ENCODE results near the gene NCAN.
A peak's percentile ranks its signal among the peaks of the same experiment; 100 is the strongest.

The NCAN gene

GRCh38 chr19:19270749-19271571 is 59.2 kb downstream of the NCAN start:
- Histone ChIP-seq H3K36me3 (ENCODE audit: control insufficient read depth in 2 of 2, insufficient read depth in 2 of 2, low read length in 2 of 2) (peaks cover 0 to 3% of the 10 kb centered on the region in 2 donors), H3K4me1 (ENCODE audit: control insufficient read depth in 2 of 2, insufficient read depth in 2 of 2, low read length in 2 of 2) (peaks cover 0 to 2% of the 10 kb centered on the region in 2 donors), H3K9ac (ENCODE audit: low read depth in 1 of 2, low read length in 2 of 2) (no peak overlapping the region), H3K4me3 (ENCODE audit: low read length in 2 of 2) (no peak overlapping the region), H3K27me3 (ENCODE audit: control insufficient read depth in 2 of 2, insufficient read depth in 2 of 2, low read length in 2 of 2) (no peaks in the 10 kb centered on the region), H3K9me3 (ENCODE audit: control insufficient read depth in 2 of 2, low read length in 2 of 2) (no peaks in the 10 kb centered on the region), H3K27ac (ENCODE audit: low read depth in 2 of 2, low read length in 2 of 2) (no peak overlapping the region)

- Histone ChIP-seq H3K27me3 (ENCODE audit: control insufficient read depth in 2 of 2, insufficient read depth in 2 of 2, low read length in 2 of 2) (no peaks in the 10 kb centered on the region), H3K4me3 (ENCODE audit: low read length in 2 of 2) (peak overlapping the region; percentile 33 to 58), H3K27ac (ENCODE audit: low read depth in 2 of 2, low read length in 2 of 2) (no peak overlapping the region), H3K9me3 (ENCODE audit: control insufficient read depth in 2 of 2, low read length in 2 of 2) (no peaks in the 10 kb centered on the region), H3K36me3 (ENCODE audit: control insufficient read depth in 2 of 2, insufficient read depth in 2 of 2, low read length in 2 of 2) (peaks cover 8 to 10% of the 10 kb centered on the region in 2 donors), H3K4me1 (ENCODE audit: control insufficient read depth in 2 of 2, insufficient read depth in 2 of 2, low read length in 2 of 2) (peaks cover 0 to 2% of the 10 kb centered on the region in 2 donors), H3K9ac (ENCODE audit: low read depth in 1 of 2, low read length in 2 of 2) (peak overlapping the region in 1 of 2 donors; percentile 17)
Measured at GRCh38 chr19:19271828-19272599, 60.3 kb downstream of the NCAN start.

GRCh38 chr19:19274146-19274545 is 62.4 kb downstream of the NCAN start:
- no peak overlapping the region for H3K9ac ChIP-seq (ENCODE audit: low read depth in 1 of 2, low read length in 2 of 2)
- H3K9me3 ChIP-seq (ENCODE audit: control insufficient read depth in 2 of 2, low read length in 2 of 2): no peaks in the 10 kb centered on the region
- peaks cover 26 to 29% of the 10 kb centered on the region in 2 donors for H3K36me3 ChIP-seq (ENCODE audit: control insufficient read depth in 2 of 2, insufficient read depth in 2 of 2, low read length in 2 of 2)
- H3K27ac ChIP-seq (ENCODE audit: low read depth in 2 of 2, low read length in 2 of 2): no peak overlapping the region
- H3K4me1 ChIP-seq (ENCODE audit: control insufficient read depth in 2 of 2, insufficient read depth in 2 of 2, low read length in 2 of 2): peaks cover 0 to 2% of the 10 kb centered on the region in 2 donors
- H3K4me3 ChIP-seq (ENCODE audit: low read length in 2 of 2): no peak overlapping the region
- no peaks in the 10 kb centered on the region for H3K27me3 ChIP-seq (ENCODE audit: control insufficient read depth in 2 of 2, insufficient read depth in 2 of 2, low read length in 2 of 2)

- Histone ChIP-seq H3K27ac (ENCODE audit: low read depth in 2 of 2, low read length in 2 of 2) (no peak overlapping the region), H3K9ac (ENCODE audit: low read depth in 1 of 2, low read length in 2 of 2) (no peak overlapping the region), H3K27me3 (ENCODE audit: control insufficient read depth in 2 of 2, insufficient read depth in 2 of 2, low read length in 2 of 2) (no peaks in the 10 kb centered on the region), H3K4me3 (ENCODE audit: low read length in 2 of 2) (no peak overlapping the region), H3K36me3 (ENCODE audit: control insufficient read depth in 2 of 2, insufficient read depth in 2 of 2, low read length in 2 of 2) (peaks cover 32 to 37% of the 10 kb centered on the region in 2 donors), H3K9me3 (ENCODE audit: control insufficient read depth in 2 of 2, low read length in 2 of 2) (no peaks in the 10 kb centered on the region), H3K4me1 (ENCODE audit: control insufficient read depth in 2 of 2, insufficient read depth in 2 of 2, low read length in 2 of 2) (peaks cover 0 to 2% of the 10 kb centered on the region in 2 donors)
Measured at GRCh38 chr19:19274716-19275565, 63.2 kb downstream of the NCAN start.

- Histone ChIP-seq H3K36me3 (ENCODE audit: control insufficient read depth in 2 of 2, insufficient read depth in 2 of 2, low read length in 2 of 2) (peaks cover 45 to 51% of the 10 kb centered on the region in 2 donors), H3K4me3 (ENCODE audit: low read length in 2 of 2) (no peak overlapping the region), H3K27me3 (ENCODE audit: control insufficient read depth in 2 of 2, insufficient read depth in 2 of 2, low read length in 2 of 2) (no peaks in the 10 kb centered on the region), H3K27ac (ENCODE audit: low read depth in 2 of 2, low read length in 2 of 2) (no peak overlapping the region), H3K4me1 (ENCODE audit: control insufficient read depth in 2 of 2, insufficient read depth in 2 of 2, low read length in 2 of 2) (peaks cover 0 to 2% of the 10 kb centered on the region in 2 donors), H3K9me3 (ENCODE audit: control insufficient read depth in 2 of 2, low read length in 2 of 2) (no peaks in the 10 kb centered on the region), H3K9ac (ENCODE audit: low read depth in 1 of 2, low read length in 2 of 2) (no peak overlapping the region)
Measured at GRCh38 chr19:19276386-19276785, 64.6 kb downstream of the NCAN start.

GRCh38 chr19:19276851-19277250 is 65.1 kb downstream of the NCAN start:
- no peaks in the 10 kb centered on the region for H3K9me3 ChIP-seq (ENCODE audit: control insufficient read depth in 2 of 2, low read length in 2 of 2)
- H3K9ac ChIP-seq (ENCODE audit: low read depth in 1 of 2, low read length in 2 of 2): no peak overlapping the region
- H3K4me1 ChIP-seq (ENCODE audit: control insufficient read depth in 2 of 2, insufficient read depth in 2 of 2, low read length in 2 of 2): peaks cover 0 to 2% of the 10 kb centered on the region in 2 donors
- no peaks in the 10 kb centered on the region for H3K27me3 ChIP-seq (ENCODE audit: control insufficient read depth in 2 of 2, insufficient read depth in 2 of 2, low read length in 2 of 2)
- peaks cover 49 to 55% of the 10 kb centered on the region in 2 donors for H3K36me3 ChIP-seq (ENCODE audit: control insufficient read depth in 2 of 2, insufficient read depth in 2 of 2, low read length in 2 of 2)
- no peak overlapping the region for H3K4me3 ChIP-seq (ENCODE audit: low read length in 2 of 2)
- no peak overlapping the region for H3K27ac ChIP-seq (ENCODE audit: low read depth in 2 of 2, low read length in 2 of 2)

GRCh38 chr19:19278315-19278714 is 66.6 kb downstream of the NCAN start:
- no peak overlapping the region for H3K4me3 ChIP-seq (ENCODE audit: low read length in 2 of 2)
- H3K9me3 ChIP-seq (ENCODE audit: control insufficient read depth in 2 of 2, low read length in 2 of 2): no peaks in the 10 kb centered on the region
- H3K9ac ChIP-seq (ENCODE audit: low read depth in 1 of 2, low read length in 2 of 2): no peak overlapping the region
- H3K4me1 ChIP-seq (ENCODE audit: control insufficient read depth in 2 of 2, insufficient read depth in 2 of 2, low read length in 2 of 2): peaks cover 0 to 2% of the 10 kb centered on the region in 2 donors
- peaks cover 49 to 58% of the 10 kb centered on the region in 2 donors for H3K36me3 ChIP-seq (ENCODE audit: control insufficient read depth in 2 of 2, insufficient read depth in 2 of 2, low read length in 2 of 2)
- H3K27me3 ChIP-seq (ENCODE audit: control insufficient read depth in 2 of 2, insufficient read depth in 2 of 2, low read length in 2 of 2): no peaks in the 10 kb centered on the region
- no peak overlapping the region for H3K27ac ChIP-seq (ENCODE audit: low read depth in 2 of 2, low read length in 2 of 2)

- H3K9me3 ChIP-seq (ENCODE audit: control insufficient read depth in 2 of 2, low read length in 2 of 2): no peaks in the 10 kb centered on the region
- no peak overlapping the region for H3K4me3 ChIP-seq (ENCODE audit: low read length in 2 of 2)
- no peak overlapping the region for H3K27ac ChIP-seq (ENCODE audit: low read depth in 2 of 2, low read length in 2 of 2)
- H3K27me3 ChIP-seq (ENCODE audit: control insufficient read depth in 2 of 2, insufficient read depth in 2 of 2, low read length in 2 of 2): no peaks in the 10 kb centered on the region
- H3K36me3 ChIP-seq (ENCODE audit: control insufficient read depth in 2 of 2, insufficient read depth in 2 of 2, low read length in 2 of 2): peaks cover 51 to 64% of the 10 kb centered on the region in 2 donors
- H3K4me1 ChIP-seq (ENCODE audit: control insufficient read depth in 2 of 2, insufficient read depth in 2 of 2, low read length in 2 of 2): peaks cover 0 to 2% of the 10 kb centered on the region in 2 donors
- H3K9ac ChIP-seq (ENCODE audit: low read depth in 1 of 2, low read length in 2 of 2): no peak overlapping the region
Measured at GRCh38 chr19:19279062-19279612, 67.4 kb downstream of the NCAN start.

GRCh38 chr19:19279853-19280252 is 68.1 kb downstream of the NCAN start:
- Histone ChIP-seq H3K9ac (ENCODE audit: low read depth in 1 of 2, low read length in 2 of 2) (no peak overlapping the region), H3K36me3 (ENCODE audit: control insufficient read depth in 2 of 2, insufficient read depth in 2 of 2, low read length in 2 of 2) (peaks cover 53 to 69% of the 10 kb centered on the region in 2 donors), H3K4me1 (ENCODE audit: control insufficient read depth in 2 of 2, insufficient read depth in 2 of 2, low read length in 2 of 2) (no peaks in the 10 kb centered on the region), H3K27ac (ENCODE audit: low read depth in 2 of 2, low read length in 2 of 2) (no peak overlapping the region), H3K27me3 (ENCODE audit: control insufficient read depth in 2 of 2, insufficient read depth in 2 of 2, low read length in 2 of 2) (no peaks in the 10 kb centered on the region), H3K4me3 (ENCODE audit: low read length in 2 of 2) (no peak overlapping the region), H3K9me3 (ENCODE audit: control insufficient read depth in 2 of 2, low read length in 2 of 2) (no peaks in the 10 kb centered on the region)

Data from mucosa of rectum (tissue), 2 donors.